HepG2 (cell line): ENCODE results near the gene HSD11B2. TPM values are rescaled to one million over a fixed set of nuclear protein-coding genes. Genes with fewer than 3 reads are reported as not detected.

Experiments
- ATAC-seq: fragments of 200-7000 bp; cut with Tn5 transposase; 3 replicates; pipeline ENCODE4 v1.9.1; 2020; ENCODE audit warnings: mild to moderate bottlenecking, moderate library complexity
- BruUV-seq: library from RNA; stranded (reverse); fragments of 400-500 nt; replicated peaks from 2 replicates; lab custom pipeline; 2021; lab: Mats Ljungman, UMichigan
- CTCF ChIA-PET: fragments of 300-600 bp; formaldehyde crosslinking; extraction: SDS; loops from one replicate; lab custom pipeline; 2021; ENCODE audit warnings: low total read pairs, inconsistent platforms, low intra/inter-chr PET ratio; lab: Yijun Ruan, JAX
- POLR2A ChIA-PET: fragments of 350-600 bp; sonication (Branson Sonifier 250); formaldehyde crosslinking; loops from one replicate; lab custom pipeline; 2020; ENCODE audit warnings: antibody characterized with exemption, inconsistent platforms; lab: Yijun Ruan, JAX
- DNase-seq: peaks from one replicate; pipeline ENCODE4 v3.0.0-alpha.2; 2015; ENCODE audit warnings: low spot score
- FAIRE-seq: peaks from 3 replicates; lab custom pipeline; 2011; peaks lifted over from hg19 to GRCh38; lab: Jason Lieb, UNC
- H2AFZ ChIP-seq: one replicate; pipeline ENCODE4 v1.6.1; 2011; ENCODE audit warnings: low read length, inconsistent platforms
- H3K27ac ChIP-seq: fragments of 300-600 bp; 3 replicates; pipeline ENCODE4 v1.8.0; 2011; ENCODE audit warnings: mixed run types, mild to moderate bottlenecking, mixed read lengths, low read length, inconsistent platforms; ENCODE audit not compliant: insufficient read depth; ENCODE audit errors: extremely low read length
- H3K27me3 ChIP-seq, 2 experiments: fragments of 200-600 bp in 1 of 2; 2 replicates in 1 of 2; 3 replicates in 1 of 2; pipeline versions ENCODE4 v1.6.0 to v1.8.0; 2011; ENCODE audit warnings: low read length in 2 of 2, mild to moderate bottlenecking in 2 of 2, moderate library complexity in 2 of 2, inconsistent platforms in 1 of 2; ENCODE audit not compliant: insufficient read depth in 2 of 2, control insufficient read depth in 1 of 2
- H3K36me3 ChIP-seq, 2 experiments: fragments of 200-600 bp in 1 of 2; replicated peaks in 1 of 2; 2 replicates in 1 of 2; 3 replicates in 1 of 2; pipeline versions ENCODE4 v1.5.1 to v1.8.0; 2011; ENCODE audit warnings: low read length in 2 of 2, inconsistent platforms in 1 of 2; ENCODE audit not compliant: insufficient read depth in 2 of 2, control insufficient read depth in 1 of 2
- H3K4me1 ChIP-seq: 2 replicates; pipeline ENCODE4 v1.5.1; 2012; ENCODE audit warnings: low read length, inconsistent platforms; ENCODE audit not compliant: insufficient read depth
- H3K4me2 ChIP-seq: 2 replicates; pipeline ENCODE4 v1.6.0; 2011; ENCODE audit warnings: low read depth, low read length, inconsistent platforms
- H3K4me3 ChIP-seq, 3 experiments: fragments of 200-600 bp in 1 of 3; sonication (generic), shearing (Covaris generic) in 1 of 3; replicated peaks in 1 of 3; 2 replicates each; pipeline ENCODE4 v1.5.1; 2011 to 2016; ENCODE audit warnings: low read length in 3 of 3, inconsistent platforms in 2 of 3, low read depth in 2 of 3, mild to moderate bottlenecking in 2 of 3, control low read depth in 1 of 3, mixed read lengths in 1 of 3; ENCODE audit not compliant: insufficient read depth in 1 of 3
- H3K79me2 ChIP-seq: one replicate; pipeline ENCODE4 v1.6.1; 2011; ENCODE audit warnings: low read length, inconsistent platforms; ENCODE audit not compliant: insufficient read depth
- H3K9ac ChIP-seq: 2 replicates; pipeline ENCODE4 v1.6.0; 2011; ENCODE audit warnings: mild to moderate bottlenecking, low read depth, low read length, inconsistent platforms; ENCODE audit not compliant: insufficient read depth
- H3K9me3 ChIP-seq: 2 replicates; pipeline ENCODE4 v1.5.1; 2012; ENCODE audit warnings: mild to moderate bottlenecking, low read length
- H4K20me1 ChIP-seq: 2 replicates; pipeline ENCODE4 v1.6.0; 2011; ENCODE audit warnings: inconsistent platforms, mild to moderate bottlenecking, low read length, moderate library complexity; ENCODE audit not compliant: insufficient read depth
- MAF1 ChIP-seq: sonication (generic); formaldehyde crosslinking; IDR thresholded peaks from 2 replicates; pipeline ENCODE4 v1.5.0; 2020; ENCODE audit warnings: missing genetic modification reagents, borderline replicate concordance
- RBM22 ChIP-seq: fragments of 200-400 bp; formaldehyde crosslinking; optimal IDR thresholded peaks from 2 replicates; pipeline ENCODE3; 2017; ENCODE audit warnings: mild to moderate bottlenecking, low read length, moderate library complexity
- RNF2 ChIP-seq: fragments of 450-650 bp; conservative IDR thresholded peaks from 2 replicates; pipeline ENCODE4 v1.6.1; 2016; ENCODE audit warnings: low read depth
- SAP130 ChIP-seq: IDR thresholded peaks from 2 replicates; pipeline ENCODE4 v1.6.1; 2016; ENCODE audit warnings: low read depth
- ZMYM3 ChIP-seq: sonication (generic); formaldehyde crosslinking; IDR thresholded peaks from 2 replicates; pipeline ENCODE4 v1.5.1; 2020; ENCODE audit warnings: mild to moderate bottlenecking, missing genetic modification reagents
- WGBS: methylation state at CpG from one replicate; pipeline ENCODE4 v1.1.6; 2017; ENCODE audit warnings: low lambda C conversion rate; 5-methylcytosine and 5-hydroxymethylcytosine counted together
- in situ Hi-C: cut with HindIII; loops from 2 replicates; pipeline ENCODE4 v1.10.0; 2017; ENCODE audit warnings: low pct_unique_long_range_greater_than_20kb; ENCODE audit not compliant: extremely low pct_ligation_motif_present
- intact Hi-C: fragments of 100-400 bp; cut with micrococcal nuclease; formaldehyde crosslinking; loops from one replicate; pipeline ENCODE4 v1.10.0; 2022; ENCODE audit not compliant: unreplicated experiment
- polyA plus RNA-seq, 8 experiments: library from polyadenylated mRNA; depleted of rRNA in 3 of 8; stranded (reverse) in 7 of 8; unstranded in 1 of 8; fragments of >200 nt; fragmentation: Illumina TruSeq in 4 of 8; extraction: Trizol in 4 of 8; gene quantifications; 2 replicates each; pipeline versions ENCODE4 v1.2.1 to v1.2.3, GENCODE V29; 2011 to 2016; ENCODE audit warnings: low read depth in 4 of 8, missing spikeins in 1 of 8, mixed read lengths in 1 of 8; ENCODE audit not compliant: insufficient read depth in 1 of 8
- total RNA-seq, 5 experiments: library from RNA; depleted of rRNA; stranded (reverse); fragments of >200 nt; fragmentation: Illumina TruSeq; extraction: Trizol; gene quantifications; 2 replicates each; pipeline ENCODE4 v1.2.3, GENCODE V29; 2016; ENCODE audit warnings: low read depth in 1 of 5

HSD11B2 gene
- total and polyA plus RNA-seq, 2 of the 13 experiments (the other 11 are each of a cell fraction or from before 2014, with no cell fraction given): 8.9 to 13.6 TPM

DNA sequence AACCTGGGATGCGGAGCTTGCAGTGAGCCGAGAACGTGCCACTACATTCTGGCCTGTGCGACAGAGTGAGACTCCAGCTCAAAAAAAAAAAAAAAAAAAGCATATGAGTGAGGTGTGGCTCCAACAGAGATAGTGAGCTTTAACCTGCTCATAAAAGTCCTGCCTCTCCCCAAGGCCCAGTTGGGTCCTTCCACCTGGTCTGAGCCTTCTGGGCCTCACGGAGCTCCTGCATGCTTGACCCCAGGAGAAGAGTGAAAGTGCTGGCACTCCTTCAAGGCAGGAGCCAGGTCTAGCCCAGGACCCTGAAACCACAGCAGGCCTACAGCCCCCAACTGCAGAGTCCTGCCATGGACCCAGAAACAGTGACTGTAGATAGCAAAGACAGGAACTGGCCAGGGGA lies 17.7 kb downstream of the HSD11B2 start:
- intact Hi-C loops: no loop called here
- ATAC-seq (no peak), FAIRE-seq (no peak), DNase-seq (no peak)
- Histone ChIP-seq H2AFZ (no peak overlapping the region), H3K9me3 (no peaks in the 10 kb centered on the region), H3K4me1 (peaks cover 67% of the 10 kb centered on the region), H4K20me1 (no peaks in the 10 kb centered on the region), H3K36me3 (peaks cover 10 to 14% of the 10 kb centered on the region in 2 experiments; a peak in 3 of 5 replicates), H3K4me3 (no peak overlapping the region), H3K27ac (no peak overlapping the region), H3K27me3 (no peaks in the 10 kb centered on the region), H3K4me2 (no peak overlapping the region), H3K9ac (no peak overlapping the region), H3K79me2 (no peaks in the 10 kb centered on the region)
- no peak for TF ChIP-seq RBM22
- TF ChIP-seq RNF2: no peak
- TF ChIP-seq MAF1: no peak
- TF ChIP-seq SAP130 (CRISPR knock-in tag): no peak
- BruUV-seq: no TSS peak
- ChIA-PET CTCF (interaction anchor here (3.4 kb wide), 1 partner anchor 20 kb away, joined by 56 read pairs; no protein-coding TSS in a partner anchor), POLR2A (interaction anchor here (0.7 to 6.7 kb wide), 3 partner anchors 16 to 166 kb away, joined by 3 to 182 read pairs (median 39); partner anchors contain the start of gene HSD11B2)
- in situ Hi-C loops: no loop called here
- 96% methylated on average over 5 of the region's 5 CpGs for WGBS

DNA sequence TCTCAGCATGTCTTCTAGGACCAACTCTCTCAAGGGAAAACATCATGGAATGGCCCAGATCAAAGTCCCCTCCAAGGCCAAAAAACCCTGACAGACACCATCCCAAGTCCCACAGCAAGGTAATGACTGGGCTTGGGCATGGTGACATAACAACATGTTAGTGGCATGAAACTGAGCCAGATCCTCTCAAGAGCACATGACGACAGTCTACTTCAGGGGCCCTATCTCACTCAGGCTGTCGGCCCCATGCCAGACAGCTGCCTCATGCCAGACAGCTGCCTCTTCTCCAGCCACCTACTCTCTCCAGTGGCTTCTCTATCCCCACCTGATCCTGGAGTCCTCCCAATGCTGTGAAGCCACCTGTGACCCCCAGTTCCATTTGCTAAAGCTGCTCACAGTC lies 18.4 kb downstream of the HSD11B2 start:
- Histone ChIP-seq H3K36me3 (peaks cover 9 to 14% of the 10 kb centered on the region in 2 experiments; a peak in 3 of 5 replicates), H3K4me1 (peaks cover 61% of the 10 kb centered on the region), H3K4me3 (no peak overlapping the region), H3K9me3 (no peaks in the 10 kb centered on the region), H3K27ac (no peak overlapping the region), H2AFZ (no peak overlapping the region), H3K79me2 (no peaks in the 10 kb centered on the region), H3K4me2 (no peak overlapping the region), H3K27me3 (no peaks in the 10 kb centered on the region), H3K9ac (no peak overlapping the region), H4K20me1 (no peaks in the 10 kb centered on the region)
- FAIRE-seq: no peak
- ChIA-PET CTCF (no interaction called here), POLR2A (no interaction called here)
- no peak for TF ChIP-seq ZMYM3 (CRISPR knock-in tag)
- no TSS peak for BruUV-seq
- intact Hi-C loops (no loop called here), in situ Hi-C loops (no loop called here)
- WGBS: 95% methylated on average over 2 of the region's 2 CpGs
- no peak for DNase-seq
- no peak for ATAC-seq
